ENCODE data around the gene SLC8A1. TPM values are rescaled to one million over a fixed set of nuclear protein-coding genes. Genes with fewer than 3 reads are reported as not detected.

The SLC8A1 gene
- total RNA-seq, 4 donors from 2014 or later: 19.6 to 51.2 (median 31.2) TPM

GRCh38 chr2:40228310-40228709 is 223.6 kb downstream of the SLC8A1 start:
- Histone ChIP-seq H3K4me1 (peaks cover 0 to 6% (median 0%) of the 10 kb centered on the region in 4 donors), H3K9me3 (no peaks in the 10 kb centered on the region), H3K4me3 (no peak overlapping the region), H3K27ac (no peak overlapping the region), H3K36me3 (no peaks in the 10 kb centered on the region), H3K27me3 (no peaks in the 10 kb centered on the region)
- DNase-seq: no peak
- no peak for TF ChIP-seq POLR2A (IDR thresholded peaks at IDR 0.05)

GRCh38 chr2:40227210-40227609 is 224.7 kb downstream of the SLC8A1 start:
- Histone ChIP-seq H3K27ac (no peak overlapping the region), H3K27me3 (no peaks in the 10 kb centered on the region), H3K9me3 (no peaks in the 10 kb centered on the region), H3K4me3 (no peak overlapping the region), H3K4me1 (peaks cover 0 to 6% (median 0%) of the 10 kb centered on the region in 4 donors), H3K36me3 (no peaks in the 10 kb centered on the region)
- no peak for DNase-seq
- TF ChIP-seq CTCF (IDR thresholded peaks at IDR 0.05) (no peak), POLR2A (IDR thresholded peaks at IDR 0.05) (no peak)

- TF ChIP-seq POLR2A (IDR thresholded peaks at IDR 0.05): no peak
- no peak for TF ChIP-seq CTCF (IDR thresholded peaks at IDR 0.05)
- Histone ChIP-seq H3K4me1 (peaks cover 0 to 6% (median 0%) of the 10 kb centered on the region in 4 donors), H3K4me3 (no peak overlapping the region), H3K36me3 (no peaks in the 10 kb centered on the region), H3K27ac (no peak overlapping the region), H3K9me3 (no peaks in the 10 kb centered on the region), H3K27me3 (no peaks in the 10 kb centered on the region)
- DNase-seq: no peak
Measured at GRCh38 chr2:40226637-40227036, 225.3 kb downstream of the SLC8A1 start.

- no peak for DNase-seq
- H3K4me3 ChIP-seq: no peak overlapping the region
- no peaks in the 10 kb centered on the region for H3K36me3 ChIP-seq
- TF ChIP-seq CTCF (IDR thresholded peaks at IDR 0.05): no peak
- TF ChIP-seq POLR2A (IDR thresholded peaks at IDR 0.05): no peak
- H3K9me3 ChIP-seq: no peaks in the 10 kb centered on the region
- H3K27me3 ChIP-seq: no peaks in the 10 kb centered on the region
- no peak overlapping the region for H3K27ac ChIP-seq
- peaks cover 0 to 6% (median 0%) of the 10 kb centered on the region in 4 donors for H3K4me1 ChIP-seq
Measured at GRCh38 chr2:40225670-40226210, 226.2 kb downstream of the SLC8A1 start.

GRCh38 chr2:40224318-40224717 is 227.6 kb downstream of the SLC8A1 start:
- Histone ChIP-seq H3K4me1 (peaks cover 0 to 6% (median 0%) of the 10 kb centered on the region in 4 donors), H3K9me3 (no peaks in the 10 kb centered on the region), H3K36me3 (no peaks in the 10 kb centered on the region), H3K4me3 (no peak overlapping the region), H3K27me3 (no peaks in the 10 kb centered on the region), H3K27ac (no peak overlapping the region)
- no peak for DNase-seq
- no peak for TF ChIP-seq POLR2A (IDR thresholded peaks at IDR 0.05)

- Histone ChIP-seq H3K4me3 (no peak overlapping the region), H3K9me3 (no peaks in the 10 kb centered on the region), H3K36me3 (no peaks in the 10 kb centered on the region), H3K27me3 (no peaks in the 10 kb centered on the region), H3K27ac (no peak overlapping the region), H3K4me1 (no peaks in the 10 kb centered on the region)
- no peak for DNase-seq
- TF ChIP-seq POLR2A (IDR thresholded peaks at IDR 0.05) (no peak), CTCF (IDR thresholded peaks at IDR 0.05) (no peak)
Measured at GRCh38 chr2:40220177-40220925, 231.5 kb downstream of the SLC8A1 start.

Measured in Peyer's patch (tissue), 4 donors.